CD4-positive, alpha-beta T cell treated with Interleukin-15 for 1 hour (primary cell): ENCODE data around the gene MSRB1.
"Not testable (repeated sequence)": the region's sequence is repeated elsewhere in the genome, so short reads cannot be mapped to it uniquely, and the experiment has no call there.

Experiments used
- DNase-seq: peaks from one replicate; pipeline ENCODE4 v3.0.0-alpha.2; 2020

The MSRB1 gene

GRCh38 chr16:1915732-1916639 lies 27.0 kb downstream of the MSRB1 start:
- no peak for DNase-seq

- no peak for DNase-seq
These were observed 28.0 kb downstream of the MSRB1 start for GRCh38 chr16:1914988-1915387.

- no peak for DNase-seq
These were observed 28.9 kb downstream of the MSRB1 start for GRCh38 chr16:1914084-1914608.

GRCh38 chr16:1913327-1914083 lies 29.5 kb downstream of the MSRB1 start:
- DNase-seq = no peak

- no peak for DNase-seq
These were observed 30.8 kb downstream of the MSRB1 start for GRCh38 chr16:1912215-1912543.

- DNase-seq = no peak
These were observed 31.4 kb downstream of the MSRB1 start for GRCh38 chr16:1911467-1912214.

- no peak for DNase-seq
These were observed 33.3 kb downstream of the MSRB1 start for GRCh38 chr16:1909561-1910231.

GRCh38 chr16:1908983-1909382 lies 34.0 kb downstream of the MSRB1 start:
- DNase-seq = no peak

- DNase-seq = no peak
These were observed 34.8 kb downstream of the MSRB1 start for GRCh38 chr16:1908184-1908583.

- no peak for DNase-seq
These were observed 35.7 kb downstream of the MSRB1 start for GRCh38 chr16:1907226-1907860.

GRCh38 chr16:1906846-1907165 lies 36.2 kb downstream of the MSRB1 start:
- no peak for DNase-seq

- DNase-seq = no peak
These were observed 36.7 kb downstream of the MSRB1 start for GRCh38 chr16:1906055-1906845.

- DNase-seq = no peak
These were observed 38.9 kb downstream of the MSRB1 start for GRCh38 chr16:1903845-1904840.

- DNase-seq = no peak
These were observed 39.8 kb downstream of the MSRB1 start for GRCh38 chr16:1903220-1903574.

- no peak for DNase-seq
These were observed 40.3 kb downstream of the MSRB1 start for GRCh38 chr16:1902547-1903219.

GRCh38 chr16:1900452-1900774 lies 42.6 kb downstream of the MSRB1 start:
- DNase-seq = no peak

- no peak for DNase-seq
These were observed 43.2 kb downstream of the MSRB1 start for GRCh38 chr16:1899641-1900451.

GRCh38 chr16:1897692-1898091 lies 45.3 kb downstream of the MSRB1 start:
- DNase-seq = not testable (repeated sequence)
